ENCODE data around the gene RPTOR.

The RPTOR gene

DNA sequence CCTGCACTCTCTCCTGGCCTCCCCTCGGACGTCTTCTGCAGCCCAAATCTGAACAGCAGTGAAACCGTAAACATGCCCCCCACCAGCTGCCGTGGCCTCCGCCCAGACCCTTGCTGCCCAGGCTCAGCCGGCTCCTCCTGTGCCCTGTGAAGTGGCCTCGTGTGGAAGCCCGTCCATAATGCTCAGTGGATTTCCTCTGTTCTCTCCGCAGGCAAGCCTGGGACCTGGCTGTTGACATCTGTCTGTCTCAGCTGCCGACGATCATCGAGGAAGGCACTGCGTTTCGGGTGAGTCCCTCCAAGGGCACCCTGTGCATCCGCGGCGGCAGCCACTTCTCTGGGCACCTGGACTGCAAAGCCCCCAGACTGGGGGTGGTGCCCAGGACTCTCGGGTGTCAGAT lies 293.1 kb downstream of the RPTOR start:
- DNase-seq, result no peak

DNA sequence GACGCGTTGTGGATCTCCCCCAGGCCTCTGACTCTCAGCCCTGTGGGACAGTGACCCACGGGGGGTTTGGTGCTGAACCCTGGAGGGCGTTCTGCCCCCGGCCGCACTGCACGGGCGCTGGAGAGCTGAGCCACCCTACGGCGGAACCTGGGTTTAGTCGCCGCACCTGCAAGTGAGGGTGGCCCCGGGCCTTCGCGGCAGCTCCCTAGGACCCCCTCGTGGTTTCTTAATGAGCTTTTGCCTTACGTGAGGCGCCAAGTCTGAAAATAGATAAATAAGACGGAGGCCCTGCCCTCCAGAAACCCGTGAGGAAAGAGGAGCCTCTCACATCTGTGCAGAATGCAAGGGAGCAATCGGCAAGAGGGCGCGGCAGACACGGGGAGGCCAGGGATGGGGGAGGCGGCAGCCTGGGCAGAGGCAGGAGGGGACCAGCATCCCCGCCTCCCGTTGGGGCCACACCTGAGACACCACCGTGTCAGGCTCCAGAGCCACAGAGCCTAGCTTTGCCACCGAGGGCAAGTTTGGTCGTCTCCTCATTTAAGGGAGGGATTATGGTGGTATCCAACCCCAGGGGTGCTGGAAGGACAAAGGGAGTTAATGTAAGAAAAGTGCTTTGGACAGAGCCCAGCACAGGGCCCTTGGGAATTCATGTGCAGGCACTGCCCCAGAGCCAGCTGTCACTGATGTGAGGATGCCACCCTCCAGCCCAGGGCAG lies 293.8 kb downstream of the RPTOR start:
- no peak for DNase-seq

DNA sequence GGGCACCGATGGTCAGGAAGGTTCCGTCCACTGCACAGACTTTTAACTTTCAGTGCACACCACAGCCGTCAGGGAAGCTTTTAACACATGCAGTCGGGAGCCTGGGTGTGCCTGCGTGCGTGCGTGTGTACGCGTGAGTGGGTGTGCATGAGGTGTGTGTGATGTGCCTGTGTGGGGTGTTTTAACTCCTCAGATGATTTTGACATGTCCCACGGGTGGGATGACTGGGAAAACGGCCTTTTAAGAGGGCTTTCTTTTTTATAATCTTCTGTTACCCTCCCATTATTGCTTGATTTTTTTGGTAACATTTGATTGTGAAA lies 294.3 kb downstream of the RPTOR start:
- DNase-seq, result no peak

GRCh38 chr17:80839511-80839941 lies 294.9 kb downstream of the RPTOR start:
- DNase-seq, result no peak

GRCh38 chr17:80839970-80840369 lies 295.3 kb downstream of the RPTOR start:
- no peak for DNase-seq

DNA sequence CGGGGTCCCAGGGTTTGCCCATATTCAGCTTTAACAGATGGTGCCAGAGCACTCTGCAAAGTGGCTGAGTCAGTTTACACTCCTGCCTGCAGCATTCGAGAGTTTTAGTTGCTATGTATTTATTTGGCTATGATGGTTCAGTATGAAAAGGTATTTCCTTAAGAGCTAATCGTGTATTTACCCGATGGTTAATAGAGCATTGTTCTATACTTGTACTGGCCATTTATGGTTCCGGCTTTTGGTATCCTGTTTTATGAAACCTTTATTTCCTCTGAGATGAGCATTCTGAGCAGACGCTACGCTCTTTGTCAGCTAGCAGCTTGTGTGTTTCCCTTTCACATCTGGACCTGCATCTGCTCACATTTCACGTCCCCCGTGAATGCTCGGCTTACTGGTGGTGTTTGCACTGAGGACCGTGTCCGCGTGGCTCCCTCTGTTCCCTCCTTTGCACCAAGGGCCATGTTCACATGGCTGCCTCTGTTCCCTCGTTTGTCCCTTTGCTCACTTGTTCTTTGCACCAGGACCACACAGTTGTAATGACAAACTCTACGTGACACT lies 297.9 kb downstream of the RPTOR start:
- no peak for DNase-seq

DNA sequence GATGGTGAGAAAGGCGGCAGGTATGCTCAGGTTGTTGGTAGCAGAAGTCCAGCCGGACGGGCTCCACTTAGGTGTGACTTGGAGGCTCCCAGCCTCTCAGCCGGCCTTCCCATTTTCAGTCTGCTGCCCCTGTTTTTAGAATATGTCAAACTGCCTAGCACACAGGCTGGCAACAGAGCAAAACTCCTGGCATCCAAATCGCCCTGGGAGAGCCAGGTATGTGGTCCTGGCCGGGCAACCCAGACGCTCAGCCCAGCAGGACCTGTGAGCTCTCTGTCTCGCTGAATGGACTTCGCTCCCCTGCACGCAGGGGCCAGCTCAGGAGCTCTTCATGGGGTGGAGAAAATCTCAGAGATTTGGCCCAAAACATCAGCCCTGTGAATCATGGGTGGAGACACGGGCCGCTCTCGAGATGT lies 299.1 kb downstream of the RPTOR start:
- DNase-seq, result no peak

- DNase-seq, result no peak
Measured at GRCh38 chr17:80844418-80844990, 299.9 kb downstream of the RPTOR start.

DNA sequence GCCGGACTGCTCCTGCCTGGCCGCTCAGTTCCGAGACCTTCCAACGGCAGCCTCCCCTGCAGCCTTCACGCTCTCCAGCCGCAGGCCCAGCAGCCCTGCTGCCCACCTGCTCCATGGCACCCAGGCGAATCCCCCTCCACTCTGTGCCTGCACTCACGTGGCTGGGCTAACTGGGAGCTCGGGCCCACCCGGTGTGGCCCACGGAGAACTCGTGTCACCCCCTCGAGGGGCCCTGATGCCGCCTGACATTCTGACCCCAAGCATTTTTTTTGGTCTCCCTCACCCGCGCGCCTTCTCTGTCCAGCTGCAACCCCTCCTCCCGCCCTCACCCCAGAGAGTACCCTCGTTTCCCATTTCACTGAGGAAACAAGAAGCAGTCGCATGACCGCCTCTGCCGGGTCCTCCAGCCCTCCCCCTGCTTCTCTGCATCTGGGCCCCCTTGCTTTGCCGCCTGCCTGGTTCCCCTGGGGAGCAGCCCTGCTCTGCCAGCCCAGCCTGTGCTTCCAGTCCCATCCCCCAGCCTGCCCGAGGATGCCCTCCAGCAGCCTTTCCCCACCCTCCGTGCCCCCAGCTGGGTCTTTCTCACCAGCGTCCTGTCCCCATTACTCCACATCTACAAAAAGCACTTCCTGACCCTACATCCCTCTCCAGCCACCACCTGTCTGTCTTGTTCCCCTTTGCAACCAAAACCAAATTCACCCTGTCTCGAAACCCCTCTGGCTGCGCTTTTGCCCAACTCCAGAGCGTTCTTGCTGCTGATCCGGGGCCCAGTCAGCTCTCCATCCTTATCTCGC lies 300.6 kb downstream of the RPTOR start:
- no peak for DNase-seq

DNA sequence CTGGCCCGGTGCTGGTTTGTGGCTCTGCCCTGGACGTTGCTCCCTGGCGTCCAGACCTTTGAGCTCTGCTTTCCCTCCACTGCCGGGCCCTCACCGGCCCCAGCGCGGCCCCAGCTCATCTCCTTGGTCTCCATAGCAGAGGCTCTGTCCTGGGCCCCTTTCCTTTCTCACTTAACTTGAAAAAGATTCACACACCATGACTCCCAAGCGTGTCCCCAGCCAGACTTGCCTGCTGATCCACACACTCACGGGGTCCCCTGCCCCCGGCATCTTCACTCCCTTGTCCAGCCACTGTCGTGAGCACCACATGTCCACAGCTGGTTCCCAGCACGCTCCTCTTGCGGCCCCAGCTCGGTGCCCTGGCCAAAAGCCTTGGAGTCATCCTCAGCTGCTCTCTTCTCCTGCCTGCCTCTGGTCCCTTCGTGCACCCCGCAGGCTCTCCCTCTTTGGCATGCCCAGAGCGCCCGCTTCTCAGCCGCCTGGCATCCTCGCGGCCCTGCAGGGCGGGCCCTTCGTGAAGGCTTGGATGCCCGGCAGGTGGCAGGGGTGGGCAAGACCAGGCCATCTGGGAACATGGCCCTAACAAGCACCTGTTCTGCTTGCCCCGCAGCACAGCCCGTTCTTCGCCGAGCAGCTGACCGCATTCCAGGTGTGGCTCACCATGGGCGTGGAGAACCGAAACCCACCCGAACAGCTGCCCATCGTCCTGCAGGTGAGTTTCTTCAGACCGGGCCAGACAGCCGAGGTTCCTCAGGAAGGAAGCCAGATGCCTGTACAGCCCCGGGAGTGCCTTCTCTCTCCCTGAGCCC lies 301.4 kb downstream of the RPTOR start:
- no peak for DNase-seq

GRCh38 chr17:80846932-80847331 lies 302.3 kb downstream of the RPTOR start:
- DNase-seq, result no peak

DNA sequence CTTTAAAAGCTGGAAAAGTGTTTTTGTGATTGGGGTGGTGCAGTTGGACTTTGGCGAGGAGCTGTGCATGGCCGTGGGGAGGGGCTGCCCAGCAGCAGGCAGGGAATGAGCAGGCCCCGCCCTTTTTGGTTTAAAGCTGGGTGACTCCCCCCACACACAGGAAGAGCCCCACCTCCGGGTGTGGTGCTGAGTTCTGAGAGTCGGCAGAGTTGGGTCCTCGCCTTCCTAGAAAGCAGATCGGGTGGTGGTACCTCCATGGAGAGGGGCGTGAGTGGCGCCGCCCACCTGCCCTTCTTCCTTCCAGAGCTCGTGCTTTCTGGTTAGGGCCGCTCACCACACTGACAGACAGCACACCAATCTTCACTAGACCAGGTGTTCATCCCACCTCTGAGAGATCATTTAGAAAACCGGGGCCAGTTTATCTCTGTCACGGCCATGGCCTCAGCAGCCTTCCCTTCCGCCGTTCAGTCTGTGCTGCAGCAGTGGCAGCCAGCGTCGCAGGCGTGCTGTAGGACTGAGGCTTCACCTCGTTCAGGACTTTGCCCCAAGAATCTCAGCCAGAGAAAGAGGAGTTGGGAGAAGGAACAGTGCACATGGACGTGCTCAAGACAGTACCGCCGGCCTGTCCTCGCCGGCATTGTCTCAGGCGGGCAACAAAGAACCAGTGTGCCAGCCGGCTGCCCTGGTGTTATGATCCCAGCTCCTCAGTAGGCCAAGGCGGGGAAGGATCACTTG lies 303.0 kb downstream of the RPTOR start:
- no peak for DNase-seq

DNA sequence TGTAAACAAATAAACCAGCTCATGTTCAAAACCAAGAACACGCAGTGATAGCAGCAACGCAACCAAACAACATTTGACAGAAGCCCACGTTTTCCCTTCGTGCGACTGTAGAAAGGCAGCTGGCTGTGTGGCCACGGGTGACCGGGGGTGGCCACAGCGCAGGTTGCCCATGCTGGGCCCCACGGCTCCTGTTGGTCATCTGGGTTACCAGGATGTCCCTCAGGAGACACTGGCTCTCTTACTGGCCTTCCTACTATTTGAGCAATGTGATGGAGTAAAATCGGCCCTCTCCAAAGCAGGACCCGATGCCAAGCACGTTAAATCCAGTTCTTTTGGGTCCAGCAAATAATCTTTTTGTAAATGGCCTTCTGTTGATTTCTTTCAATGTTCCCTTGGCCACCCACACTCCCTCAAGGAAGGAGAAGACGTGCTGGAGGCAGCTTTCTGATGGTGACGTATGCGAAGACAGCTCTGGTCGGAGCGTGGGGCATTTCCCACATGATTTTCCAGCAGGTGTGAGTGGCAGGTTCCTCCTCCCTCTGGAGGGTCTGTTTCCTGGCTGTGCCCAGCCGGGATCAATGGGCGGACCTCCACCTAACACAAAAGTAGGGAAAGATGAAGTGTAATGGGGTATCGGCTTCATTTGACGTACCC lies 303.9 kb downstream of the RPTOR start:
- DNase-seq, result no peak

- DNase-seq, result no peak
Measured at GRCh38 chr17:80849119-80849518, 304.5 kb downstream of the RPTOR start.

DNA sequence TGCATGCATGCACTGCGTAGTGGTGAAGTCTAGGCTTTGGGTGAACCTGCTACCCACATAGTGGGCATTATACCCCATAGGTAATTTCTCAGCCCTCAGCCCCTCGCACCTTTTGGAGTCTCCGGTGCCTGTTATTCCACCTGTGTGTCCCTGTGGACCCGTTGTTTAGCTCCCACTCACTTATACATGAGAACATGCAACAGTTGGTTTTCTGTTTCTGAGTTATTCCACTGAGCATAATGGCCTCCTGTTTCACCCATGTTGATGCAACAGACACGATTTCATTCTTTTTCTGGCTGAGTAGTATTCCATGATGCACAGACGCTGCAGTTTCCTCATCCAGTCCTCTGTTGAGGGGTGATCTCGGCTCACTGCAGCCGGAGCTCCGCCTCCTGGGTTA lies 305.5 kb downstream of the RPTOR start:
- DNase-seq, result no peak

- DNase-seq, result no peak
Measured at GRCh38 chr17:80850817-80851216, 306.2 kb downstream of the RPTOR start.

GRCh38 chr17:80851277-80851925 lies 306.8 kb downstream of the RPTOR start:
- DNase-seq, result no peak

DNA sequence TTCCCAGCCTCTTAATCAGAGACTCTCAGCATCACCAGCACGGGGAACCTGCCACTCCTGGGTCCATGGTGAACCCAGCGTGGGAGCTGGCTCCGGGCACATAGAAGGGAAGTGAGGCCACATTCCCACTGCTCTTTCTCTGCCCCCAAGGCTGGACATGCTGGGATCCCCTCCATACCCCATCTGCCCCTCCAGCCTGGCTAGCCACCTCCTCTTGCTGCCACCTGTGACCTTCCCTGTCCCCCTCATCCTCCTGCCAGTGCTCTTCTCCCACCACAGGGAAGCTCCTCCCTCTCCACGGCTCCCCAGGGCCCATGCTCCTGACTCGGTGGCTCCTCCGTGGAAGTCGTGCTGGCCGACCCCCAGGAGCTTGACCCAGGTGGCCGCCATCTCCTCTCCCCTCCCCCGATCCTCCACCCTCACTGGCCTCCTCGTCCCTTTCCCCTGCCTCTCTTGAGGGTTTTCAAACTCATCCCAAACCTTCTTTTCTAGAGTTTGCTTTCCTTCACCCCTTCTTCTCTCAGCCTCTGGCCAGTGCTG lies 307.9 kb downstream of the RPTOR start:
- DNase-seq, result no peak

DNA sequence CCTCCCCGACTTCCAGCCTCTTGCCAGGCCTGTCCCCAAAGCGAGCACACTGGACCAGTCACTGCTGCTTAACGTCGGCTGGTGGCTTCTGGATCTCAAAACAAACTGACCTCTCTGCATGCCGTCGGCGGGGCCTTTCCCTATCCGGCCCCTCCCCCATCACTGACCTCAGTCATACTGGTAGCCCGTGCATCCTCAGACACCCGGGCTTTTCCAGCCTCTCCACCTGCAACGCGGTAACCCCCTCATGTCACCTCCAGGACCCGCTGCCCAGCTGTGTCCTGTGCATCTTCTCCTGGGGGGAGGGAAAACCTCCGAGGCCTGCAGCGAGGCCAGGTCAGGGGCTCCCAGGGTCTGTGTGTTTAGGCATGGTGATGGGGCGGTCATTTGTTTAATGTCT lies 308.4 kb downstream of the RPTOR start:
- DNase-seq, result no peak

- no peak for DNase-seq
Measured at GRCh38 chr17:80854220-80854619, 309.6 kb downstream of the RPTOR start.
